NCI-H446 treated with DMSO at 0.1 percent for 48 hours (cell line): ENCODE results near the gene BHMT.

ENCODE experiments used
- DNase-seq: peaks from one replicate; lab custom pipeline; 2025; lab: John Stamatoyannopoulos, UW

BHMT gene

GRCh38 chr5:79111387-79111959 lies at the start of gene BHMT:
Gene BHMT, plus strand, starts transcription at chr5:79111809. Its CDS starts 77 bp downstream, at chr5:79111886.
- no peak for DNase-seq

- no peak for DNase-seq
Measured at GRCh38 chr5:79062436-79062835, 49.2 kb upstream of the BHMT start.

GRCh38 chr5:79069488-79070349 lies 41.9 kb upstream of the BHMT start, which contains the start of the genes BHMT2 and DMGDH:
Gene BHMT2, plus strand, starts transcription at chr5:79069767. Its CDS starts 16 bp downstream, at chr5:79069783.
Gene DMGDH, minus strand, starts transcription at chr5:79069674. Its CDS starts 54 bp downstream, at chr5:79069620.
- no peak for DNase-seq

GRCh38 chr5:79070350-79070667 lies 41.3 kb upstream of the BHMT start:
- no peak for DNase-seq

DNA sequence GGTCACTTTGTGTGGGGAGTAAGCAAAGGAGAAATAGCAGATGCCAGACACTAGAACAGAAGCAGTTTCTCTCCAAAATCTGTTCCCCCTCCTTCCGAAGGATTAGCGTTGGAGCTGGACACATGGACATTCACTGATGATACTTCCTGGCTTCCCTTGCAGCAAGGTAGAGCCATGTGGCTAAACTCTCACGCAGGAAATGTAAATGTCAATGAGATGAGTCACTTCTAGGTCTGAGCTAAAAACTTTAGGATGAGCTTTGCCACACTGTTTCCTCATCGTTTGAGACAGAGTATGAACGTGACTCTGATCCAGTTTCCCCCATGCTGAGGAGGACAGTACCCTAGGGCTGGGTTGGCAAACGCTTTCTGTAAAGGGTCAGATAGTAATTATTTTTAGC lies 37.0 kb upstream of the BHMT start:
- no peak for DNase-seq

GRCh38 chr5:79075646-79076426 lies 35.8 kb upstream of the BHMT start:
- DNase-seq, result peak; percentile 57

DNA sequence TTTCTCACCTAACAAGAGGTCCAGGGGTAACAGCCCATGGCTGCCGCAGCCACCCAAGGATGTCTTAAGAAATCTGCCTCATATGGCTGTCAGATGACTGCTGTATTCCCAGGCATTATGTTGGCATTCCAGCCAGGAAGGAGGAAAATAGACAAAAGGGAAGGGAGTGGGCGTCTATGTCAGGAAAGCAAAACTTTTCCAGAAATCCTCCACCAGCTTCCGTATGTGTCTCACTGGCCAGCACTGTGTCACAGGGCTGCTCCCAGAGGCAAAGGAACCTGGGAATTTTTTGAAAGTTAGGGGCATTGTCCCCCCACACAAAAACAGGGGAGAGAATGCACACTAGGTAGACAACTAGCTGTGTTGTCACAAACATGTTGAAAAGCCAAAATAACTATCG lies 34.8 kb upstream of the BHMT start:
- DNase-seq, result no peak

DNA sequence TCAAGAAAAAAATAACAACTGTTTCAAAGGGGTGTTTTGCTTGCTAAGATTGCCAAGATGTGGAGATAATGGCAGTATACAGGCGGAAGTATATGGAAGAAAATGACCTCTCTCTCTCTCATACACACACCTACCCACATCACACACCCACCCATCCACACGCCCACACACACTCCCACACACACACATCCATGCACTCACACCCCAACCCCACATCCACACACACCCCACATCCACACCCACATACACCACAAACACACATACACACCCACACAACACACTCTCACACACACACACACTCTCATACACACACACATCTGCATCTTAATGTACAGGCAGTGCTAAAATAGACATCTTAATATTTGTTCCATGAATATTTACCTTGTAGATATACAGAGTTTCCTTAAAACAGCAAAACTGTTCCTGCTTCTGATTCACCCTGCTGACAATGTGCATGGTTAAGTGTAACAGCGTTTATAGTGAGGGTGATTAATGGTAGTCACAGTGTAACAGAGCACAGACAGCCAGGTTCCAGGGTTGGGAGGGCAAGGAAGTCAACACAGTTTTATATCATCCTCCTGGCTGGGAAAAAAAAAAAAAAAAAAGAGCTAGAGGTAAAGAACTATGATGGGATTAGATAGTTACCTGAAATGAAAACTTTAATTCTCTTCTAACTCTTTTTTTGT lies 33.8 kb upstream of the BHMT start:
- DNase-seq, result no peak

GRCh38 chr5:79080804-79081203 lies 30.8 kb upstream of the BHMT start:
- no peak for DNase-seq

- DNase-seq, result no peak
Measured at GRCh38 chr5:79081779-79082178, 29.8 kb upstream of the BHMT start.

DNA sequence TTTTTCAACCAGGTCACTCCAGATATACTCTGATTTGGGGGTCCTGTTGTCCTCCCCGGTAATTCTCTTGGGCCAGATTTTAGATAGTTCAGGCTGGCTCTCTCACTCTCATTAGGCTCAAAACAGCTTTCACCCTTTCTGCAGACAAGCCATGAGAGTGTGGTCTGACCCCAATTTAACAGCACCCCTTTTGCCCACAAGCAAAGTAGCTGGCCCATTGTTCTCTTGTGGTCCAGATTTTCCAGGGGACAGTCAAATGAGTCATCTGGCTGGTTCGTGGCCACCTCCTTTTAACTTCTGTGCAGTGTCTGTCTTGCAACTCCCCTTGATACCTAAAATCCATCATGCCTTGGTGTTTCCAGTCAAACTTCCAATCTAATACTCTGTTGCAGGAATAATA lies 25.5 kb upstream of the BHMT start:
- DNase-seq, result no peak

GRCh38 chr5:79088507-79088906 lies 23.1 kb upstream of the BHMT start:
- no peak for DNase-seq

DNA sequence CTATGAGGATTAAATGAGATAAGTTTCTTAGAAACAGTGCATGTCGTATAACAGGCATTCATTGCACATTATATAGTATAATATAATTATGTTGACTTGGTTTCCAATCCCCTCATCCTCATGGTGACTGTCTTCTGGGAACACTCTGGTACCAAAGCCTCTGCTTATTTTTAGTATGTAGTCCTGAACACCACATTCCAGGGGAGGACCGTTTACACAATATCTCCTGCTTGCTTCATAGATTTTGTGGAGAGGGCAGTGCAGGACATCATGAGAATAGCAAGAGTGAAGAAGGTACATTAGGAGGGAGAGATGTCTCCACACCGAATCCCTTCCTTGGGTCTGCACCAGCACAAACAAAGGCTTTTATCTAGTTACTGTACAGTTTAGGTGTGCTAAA lies 20.5 kb upstream of the BHMT start:
- DNase-seq, result no peak

DNA sequence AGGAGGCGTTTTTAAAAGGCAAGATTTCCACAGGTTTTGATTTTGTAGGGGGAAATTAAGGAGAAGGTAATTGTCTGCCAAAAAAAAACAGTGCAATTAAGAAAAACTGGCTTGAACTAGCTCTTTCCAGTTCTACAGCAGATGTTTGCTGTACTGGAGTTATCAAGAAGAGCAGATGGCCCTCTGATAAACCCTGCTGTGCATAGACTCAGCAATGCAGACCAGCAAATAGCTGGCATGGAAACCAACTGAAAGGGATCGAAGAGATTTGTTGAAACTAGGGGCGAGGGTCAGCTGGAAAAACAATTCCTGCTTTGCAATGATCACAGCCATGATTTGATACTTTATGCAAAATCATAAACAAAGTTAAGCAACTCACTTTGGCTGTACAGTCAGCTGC lies 17.8 kb upstream of the BHMT start:
- peak; percentile 46 for DNase-seq

GRCh38 chr5:79105868-79106267 lies 5.7 kb upstream of the BHMT start:
- no peak for DNase-seq

GRCh38 chr5:79107020-79107796 lies 4.4 kb upstream of the BHMT start:
- no peak for DNase-seq

GRCh38 chr5:79108086-79108485 lies 3.5 kb upstream of the BHMT start:
- DNase-seq, result no peak

GRCh38 chr5:79108792-79109191 lies 2.8 kb upstream of the BHMT start:
- DNase-seq, result no peak

GRCh38 chr5:79109527-79110492 lies 1.8 kb upstream of the BHMT start:
- no peak for DNase-seq
